ENCODE data around the gene HIP1R.
A peak's percentile ranks its signal among the peaks of the same experiment; 100 is the strongest.

HIP1R gene

DNA sequence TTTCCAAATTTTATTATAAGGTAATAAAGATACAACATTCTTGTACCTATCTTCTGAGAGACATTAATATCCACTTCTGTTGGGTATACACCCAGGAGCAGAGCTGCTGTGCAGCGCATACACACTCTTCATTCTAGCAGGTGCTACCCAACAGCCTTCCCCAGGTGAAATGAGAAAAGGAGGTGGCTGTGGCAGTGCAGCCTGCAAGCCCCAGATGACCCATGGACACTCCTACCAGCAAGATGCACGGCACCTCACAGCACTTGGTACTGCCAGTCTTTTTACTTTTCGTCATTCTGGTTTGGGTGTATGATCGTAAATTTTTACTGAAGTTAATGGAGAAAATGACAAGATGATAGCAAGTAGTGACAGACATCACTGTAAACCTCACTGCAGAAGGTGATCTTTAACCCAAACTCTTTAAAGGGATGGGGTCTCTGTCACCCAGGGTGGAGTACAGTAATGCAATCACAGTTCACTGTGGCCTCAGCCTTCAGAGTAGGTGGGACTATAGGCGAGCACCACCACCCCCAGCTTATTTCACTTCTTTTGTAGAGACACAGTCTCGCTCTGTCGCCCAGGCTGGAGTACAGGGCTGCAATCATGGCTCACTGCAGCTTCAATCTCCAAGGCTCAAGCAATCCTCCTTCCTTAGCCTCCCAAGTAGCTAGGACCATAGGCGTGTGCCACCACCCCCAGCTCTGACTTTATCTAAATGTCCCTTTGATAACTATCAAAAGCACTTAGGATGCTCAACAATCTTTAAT lies 34.1 kb downstream of the HIP1R start:
- no peaks in the 10 kb centered on the region for H3K27me3 Mint-ChIP-seq (ENCODE audit: low read depth)
- TF ChIP-seq, protein P1, sequence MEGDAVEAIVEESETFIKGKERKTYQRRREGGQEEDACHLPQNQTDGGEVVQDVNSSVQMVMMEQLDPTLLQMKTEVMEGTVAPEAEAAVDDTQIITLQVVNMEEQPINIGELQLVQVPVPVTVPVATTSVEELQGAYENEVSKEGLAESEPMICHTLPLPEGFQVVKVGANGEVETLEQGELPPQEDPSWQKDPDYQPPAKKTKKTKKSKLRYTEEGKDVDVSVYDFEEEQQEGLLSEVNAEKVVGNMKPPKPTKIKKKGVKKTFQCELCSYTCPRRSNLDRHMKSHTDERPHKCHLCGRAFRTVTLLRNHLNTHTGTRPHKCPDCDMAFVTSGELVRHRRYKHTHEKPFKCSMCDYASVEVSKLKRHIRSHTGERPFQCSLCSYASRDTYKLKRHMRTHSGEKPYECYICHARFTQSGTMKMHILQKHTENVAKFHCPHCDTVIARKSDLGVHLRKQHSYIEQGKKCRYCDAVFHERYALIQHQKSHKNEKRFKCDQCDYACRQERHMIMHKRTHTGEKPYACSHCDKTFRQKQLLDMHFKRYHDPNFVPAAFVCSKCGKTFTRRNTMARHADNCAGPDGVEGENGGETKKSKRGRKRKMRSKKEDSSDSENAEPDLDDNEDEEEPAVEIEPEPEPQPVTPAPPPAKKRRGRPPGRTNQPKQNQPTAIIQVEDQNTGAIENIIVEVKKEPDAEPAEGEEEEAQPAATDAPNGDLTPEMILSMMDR (IDR thresholded peaks at IDR 0.05; ENCODE audit: unreplicated experiment in 3 of 3), result no peak
- peak overlapping the region; percentile 25 to 63 (median 35) for H3K27ac Mint-ChIP-seq
- peaks cover 31% of the 10 kb centered on the region for H3K36me3 Mint-ChIP-seq (ENCODE audit: low read depth)
- peak overlapping the region in 1 of 3 experiments; percentile 32 for H3K4me3 Mint-ChIP-seq
- no peaks in the 10 kb centered on the region for H3K9me3 Mint-ChIP-seq
- peaks cover 65% of the 10 kb centered on the region for H3K4me1 Mint-ChIP-seq

DNA sequence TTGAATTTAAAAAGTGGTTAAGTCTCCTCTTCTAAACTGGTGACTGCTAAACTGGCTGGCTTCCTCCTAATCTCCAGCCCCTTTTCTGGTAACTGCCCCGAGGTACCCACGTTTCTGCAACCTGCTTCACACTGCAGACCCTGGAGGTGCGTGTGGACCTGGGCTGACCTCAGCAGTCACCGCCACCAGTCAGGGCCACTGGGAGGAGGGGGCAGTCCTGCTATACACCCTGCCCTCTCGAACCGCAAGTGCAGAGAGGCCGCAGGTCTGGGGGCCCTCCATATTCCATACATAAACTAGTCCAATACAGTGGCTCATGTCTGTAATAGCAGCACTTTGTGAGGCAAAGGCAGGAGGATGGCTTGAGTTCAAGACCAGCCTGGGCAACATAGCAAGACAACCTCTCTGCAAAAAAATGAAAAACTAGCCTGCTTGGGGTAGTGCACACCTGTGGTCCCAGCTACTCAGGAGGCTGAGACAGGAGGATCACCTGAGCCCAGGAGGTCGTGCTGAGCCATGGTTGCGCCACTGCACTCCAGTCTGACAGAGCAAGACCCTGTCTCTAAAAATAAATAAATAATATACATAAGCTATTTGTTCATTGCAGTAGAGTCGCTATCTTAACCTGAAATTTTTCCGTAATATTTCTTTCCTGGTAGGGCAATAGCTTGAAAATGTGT lies 35.0 kb downstream of the HIP1R start:
- peaks cover 26% of the 10 kb centered on the region for H3K36me3 Mint-ChIP-seq (ENCODE audit: low read depth)
- TF ChIP-seq, protein P1 (IDR thresholded peaks at IDR 0.05; ENCODE audit: unreplicated experiment in 3 of 3), result no peak
- H3K27ac Mint-ChIP-seq, result peak overlapping the region; percentile 94 to 97 (median 96)
- H3K4me3 Mint-ChIP-seq, result peak overlapping the region in 2 of 3 experiments; percentile 82 to 86
- no peaks in the 10 kb centered on the region for H3K9me3 Mint-ChIP-seq
- H3K4me1 Mint-ChIP-seq, result peaks cover 62% of the 10 kb centered on the region
- H3K27me3 Mint-ChIP-seq (ENCODE audit: low read depth), result no peaks in the 10 kb centered on the region

DNA sequence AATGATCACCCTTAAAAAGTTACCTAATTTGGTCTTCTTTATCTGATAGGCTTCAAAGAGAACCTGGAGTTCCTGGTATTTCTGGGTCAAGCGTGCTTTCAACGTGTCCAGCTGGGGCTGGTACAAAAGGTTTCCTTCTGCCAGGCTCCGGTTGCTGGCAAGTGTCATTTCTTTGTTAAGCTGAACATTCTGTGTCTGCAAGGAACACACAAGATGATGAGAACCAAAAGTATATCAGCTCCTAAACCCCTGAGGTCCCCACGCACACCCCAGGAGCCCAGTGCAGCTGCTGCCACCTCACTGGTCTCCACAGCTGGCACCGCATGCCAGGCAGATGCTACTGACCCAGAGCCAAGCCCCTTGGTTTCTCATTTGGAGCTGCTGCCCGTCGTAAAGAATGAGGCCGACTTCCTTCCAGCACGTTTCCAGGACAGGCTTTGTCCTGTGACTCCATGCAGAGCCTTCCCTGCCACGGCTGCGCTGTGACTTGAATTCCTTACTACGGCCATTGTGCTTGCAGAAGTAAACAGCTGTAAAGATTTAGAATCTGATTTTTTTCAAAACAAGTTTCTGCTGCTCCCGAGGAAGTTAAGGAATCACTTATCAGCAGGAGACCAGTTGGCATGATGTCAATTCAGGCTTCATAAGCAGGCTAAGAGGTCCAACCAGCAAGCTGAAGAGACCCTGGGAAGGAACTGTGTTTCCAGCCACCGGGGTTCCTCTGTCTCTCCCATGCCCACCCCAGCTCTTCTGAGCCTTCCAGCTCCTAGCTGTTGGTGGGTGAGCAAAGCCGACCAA lies 35.8 kb downstream of the HIP1R start:
- TF ChIP-seq, protein P1 (IDR thresholded peaks at IDR 0.05; ENCODE audit: unreplicated experiment in 3 of 3), result no peak
- peaks cover 26% of the 10 kb centered on the region for H3K36me3 Mint-ChIP-seq (ENCODE audit: low read depth)
- H3K4me3 Mint-ChIP-seq, result peak overlapping the region; percentile 67 to 86 (median 82)
- H3K9me3 Mint-ChIP-seq, result no peaks in the 10 kb centered on the region
- H3K27ac Mint-ChIP-seq, result peak overlapping the region; percentile 94 to 97 (median 96)
- peaks cover 67% of the 10 kb centered on the region for H3K4me1 Mint-ChIP-seq
- no peaks in the 10 kb centered on the region for H3K27me3 Mint-ChIP-seq (ENCODE audit: low read depth)

DNA sequence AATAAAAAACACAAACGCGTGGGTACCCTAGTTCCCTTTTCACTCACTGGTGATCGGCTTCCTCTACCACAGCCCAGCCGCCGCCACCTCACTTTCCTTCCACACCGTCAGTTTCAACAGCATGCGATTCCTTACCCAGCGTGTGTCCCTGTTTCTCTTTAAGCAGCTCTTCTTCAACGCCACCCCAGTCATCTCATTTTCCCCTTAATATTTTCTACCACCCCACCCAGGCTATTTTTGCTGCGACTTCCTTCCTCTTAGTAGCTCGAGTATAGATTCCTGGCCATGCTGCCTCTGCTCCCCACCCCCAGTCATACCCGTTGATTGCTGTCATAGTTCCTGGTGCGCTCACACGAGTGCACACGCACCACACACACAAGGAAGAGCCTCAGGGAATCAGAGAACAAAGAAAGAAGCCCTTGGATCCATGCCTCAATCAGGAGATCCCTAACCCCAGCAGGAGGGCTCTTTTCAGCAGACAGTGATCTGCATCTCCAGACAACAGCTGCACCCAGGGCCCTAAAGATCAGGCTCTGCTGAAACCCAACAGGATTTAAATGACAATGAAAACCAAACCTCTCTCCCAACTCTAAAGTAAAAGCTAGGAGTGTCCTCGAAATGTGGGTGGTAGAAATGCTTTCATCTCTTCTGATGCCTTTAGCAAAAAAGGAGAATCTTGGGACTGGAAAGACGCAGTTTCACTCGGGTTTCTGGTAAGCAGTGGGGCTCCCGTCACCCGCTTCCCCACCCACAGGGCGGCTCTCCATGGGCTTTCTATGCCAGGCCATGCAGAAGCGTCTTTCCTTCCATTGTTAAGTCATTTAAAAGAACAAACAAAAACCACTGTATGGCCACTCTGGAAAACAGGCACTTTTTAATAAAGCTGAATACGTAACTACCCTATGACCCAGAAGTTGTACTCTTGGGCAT lies 36.9 kb downstream of the HIP1R start:
- Mint-ChIP-seq H3K4me1 (peaks cover 78% of the 10 kb centered on the region), H3K9me3 (no peaks in the 10 kb centered on the region), H3K27me3 (ENCODE audit: low read depth) (no peaks in the 10 kb centered on the region), H3K4me3 (peak overlapping the region; percentile 67 to 86 (median 82)), H3K27ac (peak overlapping the region; percentile 94 to 97 (median 96)), H3K36me3 (ENCODE audit: low read depth) (peaks cover 26% of the 10 kb centered on the region)
- TF ChIP-seq, protein P1 (IDR thresholded peaks at IDR 0.05; ENCODE audit: unreplicated experiment in 3 of 3), result no peak

DNA sequence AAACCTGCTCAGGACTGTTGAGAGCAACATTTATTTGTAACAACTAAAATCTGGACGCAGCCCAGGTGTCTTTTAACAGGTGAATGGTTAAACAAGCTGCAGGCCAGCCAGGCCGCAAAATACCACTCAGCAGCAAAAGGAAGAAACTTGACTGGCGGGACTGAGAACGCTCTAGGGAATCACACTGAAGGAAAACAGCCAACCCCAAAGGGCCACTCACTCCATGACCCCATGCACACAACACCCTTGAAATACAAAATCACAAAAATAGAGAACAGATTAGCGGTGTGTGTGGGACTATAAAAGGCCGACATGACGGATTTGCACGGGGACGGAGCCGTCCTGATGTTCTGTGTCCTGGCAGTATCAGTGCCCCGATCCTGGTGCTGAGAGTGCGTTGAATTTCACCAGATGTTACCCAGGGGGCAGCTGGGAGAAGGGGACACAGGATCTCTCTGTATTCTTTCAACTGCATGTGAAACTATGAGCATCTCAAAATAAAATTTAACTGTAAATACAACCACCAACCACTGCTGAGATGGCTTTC lies 37.6 kb downstream of the HIP1R start:
- Mint-ChIP-seq H3K27ac (peak overlapping the region; percentile 94 to 97 (median 96)), H3K9me3 (no peaks in the 10 kb centered on the region), H3K36me3 (ENCODE audit: low read depth) (peaks cover 23% of the 10 kb centered on the region), H3K4me3 (peak overlapping the region in 2 of 3 experiments; percentile 41 to 86), H3K27me3 (ENCODE audit: low read depth) (no peaks in the 10 kb centered on the region), H3K4me1 (peaks cover 85% of the 10 kb centered on the region)
- TF ChIP-seq, protein P1 (IDR thresholded peaks at IDR 0.05; ENCODE audit: unreplicated experiment in 3 of 3), result no peak
